K562 (cell line): ENCODE results near the gene UBASH3A. TPM values are rescaled to one million over a fixed set of nuclear protein-coding genes. Genes with fewer than 3 reads are reported as not detected.

Experiments
- ATAC-seq: fragments of 200-7000 bp; cut with Tn5 transposase; 3 replicates; pipeline ENCODE4 v1.9.1; 2020; ENCODE audit warnings: moderate library complexity
- BruUV-seq: library from RNA; stranded (reverse); fragments of 400-500 nt; replicated peaks from 2 replicates; lab custom pipeline; 2021; lab: Mats Ljungman, UMichigan
- CTCF ChIA-PET: fragments of 300-600 bp; formaldehyde crosslinking; extraction: SDS; loops from one replicate; lab custom pipeline; 2021; ENCODE audit warnings: low intra/inter-chr PET ratio; lab: Yijun Ruan, JAX
- POLR2A ChIA-PET: fragments of 300-600, 350-650 bp; sonication (Branson Sonifier 250); formaldehyde crosslinking; extraction: SDS; loops from one replicate; lab custom pipeline; 2021; ENCODE audit warnings: antibody characterized with exemption, inconsistent platforms; lab: Yijun Ruan, JAX
- DNase-seq, 4 experiments: peaks; one replicate each; pipeline versions ENCODE4 v3.0.0 to v3.0.0-alpha.2; 2011 to 2018; ENCODE audit warnings: low spot score in 3 of 4, mixed read lengths in 3 of 4; ENCODE audit errors: extremely low read depth in 1 of 4
- FAIRE-seq: peaks from 2 replicates; lab custom pipeline; 2011; peaks lifted over from hg19 to GRCh38; lab: Jason Lieb, UNC
- H2AFZ ChIP-seq: 2 replicates; pipeline ENCODE4 v1.6.0; 2011; ENCODE audit warnings: low read depth, low read length, control low read depth, inconsistent platforms
- H3K27ac ChIP-seq: fragments of 200-600 bp; 3 replicates; pipeline ENCODE4 v1.8.0; 2011; ENCODE audit warnings: low read depth, mild to moderate bottlenecking, control low read depth, inconsistent platforms, low read length, moderate library complexity, mixed read lengths; ENCODE audit errors: extremely low read depth
- H3K27me3 ChIP-seq, 2 experiments: fragments of 300-600 bp in 1 of 2; 2 replicates in 1 of 2; 3 replicates in 1 of 2; pipeline versions ENCODE4 v1.6.0 to v1.8.0; 2011; ENCODE audit warnings: inconsistent platforms in 2 of 2, low read length in 2 of 2, mild to moderate bottlenecking in 1 of 2, mixed read lengths in 1 of 2, moderate library complexity in 1 of 2; ENCODE audit not compliant: control insufficient read depth in 2 of 2, insufficient read depth in 2 of 2
- H3K36me3 ChIP-seq: fragments of 300-600 bp; 3 replicates; pipeline ENCODE4 v1.8.0; 2011; ENCODE audit warnings: mild to moderate bottlenecking, low read length, inconsistent platforms; ENCODE audit not compliant: control insufficient read depth, insufficient read depth
- H3K4me1 ChIP-seq, 2 experiments: fragments of 200-600 bp in 1 of 2; replicated peaks in 1 of 2; 2 replicates in 1 of 2; 3 replicates in 1 of 2; pipeline versions ENCODE4 v1.5.1 to v1.8.0; 2011; ENCODE audit warnings: inconsistent platforms in 2 of 2, low read length in 2 of 2, mild to moderate bottlenecking in 1 of 2, mixed read lengths in 1 of 2, moderate library complexity in 1 of 2; ENCODE audit not compliant: control insufficient read depth in 2 of 2, insufficient read depth in 2 of 2
- H3K4me2 ChIP-seq: 2 replicates; pipeline ENCODE4 v1.6.1; 2011; ENCODE audit warnings: low read length, control low read depth, inconsistent platforms, mixed read lengths; ENCODE audit not compliant: insufficient read depth
- H3K4me3 ChIP-seq: fragments of 200-600 bp; sonication (generic), shearing (Covaris generic); 2 replicates; pipeline ENCODE4 v1.5.1; 2016; ENCODE audit warnings: control low read depth, inconsistent platforms
- H3K79me2 ChIP-seq: fragments of 200-600 bp; 3 replicates; pipeline ENCODE4 v1.8.0; 2011; ENCODE audit warnings: low read length, inconsistent platforms; ENCODE audit not compliant: control insufficient read depth, insufficient read depth
- H3K9ac ChIP-seq, 2 experiments: 2 replicates each; pipeline versions ENCODE4 v1.6.0 to v1.6.1; 2011; ENCODE audit warnings: low read depth in 2 of 2, low read length in 2 of 2, control low read depth in 1 of 2, inconsistent platforms in 1 of 2, mild to moderate bottlenecking in 1 of 2, mixed read lengths in 1 of 2; ENCODE audit not compliant: insufficient read depth in 1 of 2
- H3K9me1 ChIP-seq: one replicate; pipeline ENCODE4 v1.6.0; 2011; ENCODE audit warnings: inconsistent platforms, mild to moderate bottlenecking, low read length, moderate library complexity; ENCODE audit not compliant: control insufficient read depth, insufficient read depth
- H3K9me3 ChIP-seq: replicated peaks from 2 replicates; pipeline ENCODE4 v1.5.1; 2011; ENCODE audit warnings: low read depth, low read length, inconsistent platforms; ENCODE audit not compliant: control insufficient read depth, insufficient read depth
- H4K20me1 ChIP-seq: replicated peaks from 2 replicates; pipeline ENCODE4 v1.6.1; 2011; ENCODE audit warnings: low read length, inconsistent platforms, mixed read lengths; ENCODE audit not compliant: control insufficient read depth, insufficient read depth
- BRF1 ChIP-seq: IDR thresholded peaks from 3 replicates; pipeline ENCODE4 v1.6.1; 2011; ENCODE audit warnings: borderline replicate concordance, mild to moderate bottlenecking; ENCODE audit not compliant: insufficient read length; ENCODE audit errors: extremely low read depth
- E2F1 ChIP-seq: sonication (generic); formaldehyde crosslinking; IDR thresholded peaks from 2 replicates; pipeline ENCODE4 v1.8.1; 2023; ENCODE audit warnings: mild to moderate bottlenecking, missing genetic modification reagents, moderate library complexity
- MCM7 ChIP-seq, 2 experiments: fragments of 450-650 bp; IDR thresholded peaks; 2 replicates each; pipeline ENCODE4 v1.6.1; 2016 to 2018
- NKRF ChIP-seq: fragments of 450-650 bp; IDR thresholded peaks from 2 replicates; pipeline ENCODE4 v1.6.1; 2016; ENCODE audit warnings: borderline replicate concordance
- WGBS: fragments of 100-300 bp; shearing (Covaris generic); methylation state at CpG from one replicate; pipeline ENCODE4 v1.1.6; 2016; ENCODE audit warnings: low coverage, mixed read lengths; ENCODE audit not compliant: insufficient coverage; ENCODE audit errors: missing lambda C conversion rate; 5-methylcytosine and 5-hydroxymethylcytosine counted together
- in situ Hi-C: fragments of 300-500 bp; cut with MboI; formaldehyde crosslinking; loops from 4 replicates; pipeline ENCODE4 v1.15.0; 2018; ENCODE audit warnings: inconsistent platforms, mixed read lengths
- intact Hi-C: fragments of 100-400 bp; cut with micrococcal nuclease; formaldehyde crosslinking; loops from 2 replicates; pipeline ENCODE4 v1.14.2; 2022
- polyA plus RNA-seq, 8 experiments: library from polyadenylated mRNA; depleted of rRNA in 4 of 8; stranded (reverse) in 5 of 8; unstranded in 3 of 8; fragments of >200 nt; fragmentation: Nextera tagmentation in 2 of 8; fragmentation: Illumina TruSeq in 1 of 8; extraction: Ambion mirVana in 2 of 8; extraction: Trizol in 1 of 8; gene quantifications; 2 replicates each; pipeline versions ENCODE4 v1.2.1 to v1.2.3, GENCODE V29; 2011 to 2014; ENCODE audit warnings: inconsistent platforms in 1 of 8, missing spikeins in 1 of 8
- total RNA-seq, 7 experiments: library from RNA; depleted of rRNA in 6 of 7; stranded (reverse); fragments of >200 nt in 6 of 7; fragmentation: Illumina TruSeq in 2 of 7; extraction: Trizol in 2 of 7; gene quantifications; 2 replicates each; pipeline versions ENCODE4 v1.2.1 to v1.2.3, GENCODE V29; 2011 to 2021; ENCODE audit warnings: low replicate concordance in 1 of 7

UBASH3A gene
- total and polyA plus RNA-seq, 9 of the 15 experiments (the other 6 are each of a cell fraction or from before 2014, with no cell fraction given) = 0.23 to 1.8 (median 1.1) TPM

- FAIRE-seq (no peak), ATAC-seq (no peak), DNase-seq (no peak)
- Histone ChIP-seq H3K27me3 (peaks cover 14 to 61% of the 10 kb centered on the region in 2 experiments), H3K79me2 (no peaks in the 10 kb centered on the region), H3K4me1 (no peaks in the 10 kb centered on the region; a peak in 1 of 5 replicates), H3K27ac (no peak overlapping the region), H3K9me3 (0 out of 2 replicates have a peak, but pooled peaks cover 2% of the 10 kb centered on the region), H3K9ac (no peak overlapping the region), H2AFZ (no peak overlapping the region), H3K4me3 (no peak overlapping the region), H3K36me3 (no peaks in the 10 kb centered on the region), H3K9me1 (no peaks in the 10 kb centered on the region), H4K20me1 (no peaks in the 10 kb centered on the region; the same call in 1 of the 2 replicates), H3K4me2 (no peak overlapping the region)
- TF ChIP-seq BRF1 (no peak), E2F1 (CRISPR knock-in tag) (no peak), NKRF (no peak), MCM7 (IDR thresholded peaks at IDR 0.05) (no peak)
- 3% methylated on average over 2 of the region's 2 CpGs for WGBS
- ChIA-PET CTCF (no interaction called here), POLR2A (interaction anchor here (0.6 to 0.7 kb wide), 2 partner anchors 16 to 428 kb away, joined by 3 read pairs; no protein-coding TSS in a partner anchor)
- intact Hi-C loops = no loop called here
- in situ Hi-C loops = no loop called here
- no TSS peak for BruUV-seq
These were observed 47.7 kb upstream of the UBASH3A start for GRCh38 chr21:42356046-42356445.
